HG03064 (cell line): ENCODE data around the gene CNPY2.
"Not testable (repeated sequence)": the region's sequence is repeated elsewhere in the genome, so short reads cannot be mapped to it uniquely, and the experiment has no call there.

Source experiments
- ATAC-seq: cut with Tn5 transposase; IDR thresholded peaks from one replicate; pipeline ENCODE4 v1.9.1; 2021; ENCODE audit warnings: low read depth; ENCODE audit not compliant: unreplicated experiment

Gene CNPY2

GRCh38 chr12:56315622-56316473 lies at the start of gene CNPY2:
Gene CNPY2 (minus strand): TSS chr12:56315988. CDS start chr12:56315217, 771 bp downstream.
- peak; percentile 87 for ATAC-seq

- no peak for ATAC-seq
These were observed 46.6 kb upstream of the CNPY2 start, which contains the start of gene APOF for GRCh38 chr12:56362130-56363059. Gene APOF (minus strand): TSS chr12:56362857. CDS start chr12:56362745, 112 bp downstream.

- no peak for ATAC-seq
These were observed 45.8 kb upstream of the CNPY2 start for GRCh38 chr12:56361487-56362129.

GRCh38 chr12:56359851-56360767 lies 44.3 kb upstream of the CNPY2 start, which contains the start of gene STAT2:
Gene STAT2 (minus strand): TSS chr12:56360107. CDS start chr12:56356571, 3,536 bp downstream.
- ATAC-seq = peak; percentile 89

GRCh38 chr12:56358836-56359532 lies 43.2 kb upstream of the CNPY2 start:
- no peak for ATAC-seq

GRCh38 chr12:56351325-56351724 lies 35.5 kb upstream of the CNPY2 start:
- no peak for ATAC-seq

GRCh38 chr12:56350662-56351061 lies 34.9 kb upstream of the CNPY2 start:
- ATAC-seq = no peak

GRCh38 chr12:56348776-56349175 lies 33.0 kb upstream of the CNPY2 start:
- ATAC-seq = no peak

GRCh38 chr12:56347255-56347654 lies 31.5 kb upstream of the CNPY2 start:
- ATAC-seq = not testable (repeated sequence)

GRCh38 chr12:56346675-56347074 lies 30.9 kb upstream of the CNPY2 start:
- ATAC-seq = no peak

- ATAC-seq = not testable (repeated sequence)
These were observed 26.5 kb upstream of the CNPY2 start for GRCh38 chr12:56342290-56342689.

GRCh38 chr12:56341616-56342015 lies 25.8 kb upstream of the CNPY2 start:
- ATAC-seq = no peak

GRCh38 chr12:56339158-56339422 lies 23.3 kb upstream of the CNPY2 start:
- ATAC-seq = no peak

GRCh38 chr12:56338308-56339157 lies 22.7 kb upstream of the CNPY2 start, which contains the start of gene IL23A:
Gene IL23A (plus strand): TSS chr12:56338884. CDS start chr12:56339045, 161 bp downstream.
- ATAC-seq = no peak

- no peak for ATAC-seq
These were observed 22.0 kb upstream of the CNPY2 start for GRCh38 chr12:56337753-56338251.

GRCh38 chr12:56336361-56337167 lies 20.8 kb upstream of the CNPY2 start:
- no peak for ATAC-seq

- ATAC-seq = not testable (repeated sequence)
These were observed 19.7 kb upstream of the CNPY2 start for GRCh38 chr12:56335527-56335926.
